ENCODE data around the gene SLC24A5.

The SLC24A5 gene

GRCh38 chr15:48191574-48192225, 70.9 kb downstream of the SLC24A5 start, which contains the start of gene CTXN2:
Gene CTXN2 (plus strand): TSS chr15:48191665. CDS start chr15:48201301, 9,636 bp downstream.
- DNase-seq, result no peak

All from GOT3 (cell line).